HG02642 (cell line): ENCODE results near the gene MED22.
"Not testable (repeated sequence)": the region's sequence is repeated elsewhere in the genome, so short reads cannot be mapped to it uniquely, and the experiment has no call there.

Experiments
- ATAC-seq: cut with Tn5 transposase; IDR thresholded peaks from one replicate; pipeline ENCODE4 v1.9.1; 2021; ENCODE audit warnings: mild to moderate bottlenecking; ENCODE audit not compliant: unreplicated experiment, poor library complexity

The MED22 gene

GRCh38 chr9:133317551-133317950 is 30.4 kb downstream of the MED22 start:
- not testable (repeated sequence) for ATAC-seq

GRCh38 chr9:133315997-133316396 is 31.9 kb downstream of the MED22 start:
- ATAC-seq: no peak

DNA sequence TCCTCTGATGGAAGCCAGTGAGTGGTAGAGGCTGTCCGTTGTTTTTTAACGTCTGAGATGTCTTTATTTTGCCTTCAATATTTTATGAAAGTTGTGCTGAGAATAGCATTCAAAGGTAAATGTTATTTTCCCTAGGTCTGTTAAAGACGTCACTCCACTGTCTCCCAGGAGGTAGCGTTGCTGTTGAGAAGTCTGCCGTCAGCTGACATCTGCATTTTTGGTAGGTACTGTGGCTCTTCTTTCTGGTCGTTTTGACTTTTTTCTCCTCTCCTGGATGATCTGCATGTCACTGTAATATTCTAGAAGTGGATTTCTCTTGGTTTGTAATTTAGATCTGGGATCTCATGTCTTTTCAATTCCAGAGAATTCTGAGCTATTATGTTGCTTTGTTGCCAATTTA is 38.3 kb downstream of the MED22 start:
- ATAC-seq: no peak

DNA sequence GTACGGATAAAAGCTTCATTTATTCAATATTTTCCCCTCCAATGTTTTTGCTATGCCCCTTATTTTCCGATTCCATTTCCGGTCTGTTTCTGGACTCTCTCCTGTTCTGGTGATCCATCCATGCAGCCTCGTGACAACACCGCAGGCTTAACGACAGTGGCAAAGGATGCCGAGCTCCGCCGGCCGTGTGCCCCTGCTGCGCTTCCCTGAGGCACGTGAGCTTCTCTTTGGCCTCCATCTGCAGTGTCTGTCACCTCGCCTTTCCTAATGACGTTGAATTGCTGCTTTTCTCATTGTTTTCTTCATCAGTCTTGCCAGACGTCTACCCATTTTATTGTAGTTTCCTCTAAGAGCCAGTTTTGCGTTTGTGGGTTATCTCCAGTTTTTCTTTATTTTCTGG is 40.6 kb downstream of the MED22 start:
- ATAC-seq: no peak

GRCh38 chr9:133306242-133307204 is 41.4 kb downstream of the MED22 start:
- no peak for ATAC-seq

DNA sequence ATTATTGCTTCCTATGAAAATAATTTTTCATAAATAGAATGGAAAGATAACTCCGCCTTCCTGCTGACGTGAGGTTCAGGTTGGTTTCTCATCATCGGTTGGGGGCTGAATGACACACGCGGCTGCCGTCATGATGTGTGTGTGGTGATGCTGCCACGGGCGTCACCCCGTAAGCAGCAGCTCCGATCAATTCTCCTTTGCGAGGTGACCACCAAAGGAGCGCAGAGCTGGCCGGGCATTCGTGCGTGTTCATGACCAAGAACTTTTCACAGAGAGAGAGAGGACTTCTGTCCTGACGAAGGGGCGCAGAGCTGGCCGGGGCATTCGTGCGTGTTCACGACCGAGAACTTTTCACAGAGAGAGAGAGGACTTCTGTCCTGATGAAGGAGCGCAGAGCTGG is 42.2 kb downstream of the MED22 start:
- no peak for ATAC-seq

- ATAC-seq: no peak
Measured at GRCh38 chr9:133304477-133305377, 43.2 kb downstream of the MED22 start.

DNA sequence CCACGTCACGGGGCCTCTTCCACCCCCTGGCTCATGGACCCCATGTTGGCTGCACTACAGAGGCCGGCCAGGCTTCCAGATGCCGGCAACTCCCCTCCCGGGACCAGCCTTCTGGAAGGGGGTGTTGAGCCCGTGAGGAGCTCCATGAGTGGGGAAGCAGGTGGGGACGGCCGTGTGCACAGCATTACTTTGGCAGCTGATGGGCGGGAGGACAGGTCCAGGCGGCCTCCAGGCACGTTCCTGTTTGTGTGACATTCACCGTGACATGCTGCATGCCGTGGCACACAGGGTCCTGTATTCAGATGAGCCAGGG is 43.8 kb downstream of the MED22 start:
- ATAC-seq: no peak

GRCh38 chr9:133303266-133304157 is 44.4 kb downstream of the MED22 start:
- ATAC-seq: no peak

DNA sequence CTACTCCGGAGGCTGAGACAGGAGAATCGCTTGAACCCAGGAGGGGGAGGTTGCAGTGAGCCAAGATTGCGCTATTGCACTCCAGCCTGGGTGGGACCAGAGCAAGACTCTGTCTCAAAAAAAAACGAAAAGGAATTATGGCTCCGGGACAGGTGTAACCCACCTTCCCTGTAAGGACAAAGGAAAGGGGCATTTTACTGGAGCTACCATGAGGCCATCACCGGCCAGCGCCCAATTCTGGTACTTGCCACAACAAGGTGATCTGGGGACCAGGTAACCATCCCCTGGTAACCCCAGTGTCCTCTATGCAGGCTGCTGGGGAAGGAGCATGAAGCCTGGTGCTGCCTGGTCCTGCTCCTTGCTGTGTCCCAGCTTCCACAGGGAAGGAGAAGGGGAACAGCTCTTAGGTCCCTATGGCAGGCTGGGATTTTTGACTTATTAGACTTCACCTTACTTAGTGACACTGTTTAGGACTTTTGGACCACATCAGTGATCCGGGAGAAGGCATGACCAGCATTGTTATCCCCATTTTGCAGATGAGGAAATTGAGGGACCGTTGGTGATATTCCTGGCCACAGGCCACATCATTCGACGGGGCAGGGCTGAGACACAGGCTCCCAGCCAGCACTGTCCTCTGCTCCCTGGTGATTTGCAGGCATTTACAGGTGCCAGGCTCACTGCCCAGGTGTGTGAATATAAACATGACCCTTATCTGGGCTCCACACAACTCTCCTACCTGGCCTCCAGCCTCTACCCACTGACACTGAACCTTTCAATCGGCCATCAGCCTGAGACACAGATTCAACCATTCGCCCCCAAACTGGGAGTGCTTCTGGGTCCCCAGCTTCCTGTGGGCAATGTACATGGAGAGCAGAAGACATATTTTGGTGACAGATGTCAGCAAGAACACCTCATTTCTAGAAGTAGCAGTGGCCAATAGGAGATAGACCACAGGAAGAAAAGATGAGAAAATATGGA is 46.4 kb downstream of the MED22 start:
- ATAC-seq: no peak

DNA sequence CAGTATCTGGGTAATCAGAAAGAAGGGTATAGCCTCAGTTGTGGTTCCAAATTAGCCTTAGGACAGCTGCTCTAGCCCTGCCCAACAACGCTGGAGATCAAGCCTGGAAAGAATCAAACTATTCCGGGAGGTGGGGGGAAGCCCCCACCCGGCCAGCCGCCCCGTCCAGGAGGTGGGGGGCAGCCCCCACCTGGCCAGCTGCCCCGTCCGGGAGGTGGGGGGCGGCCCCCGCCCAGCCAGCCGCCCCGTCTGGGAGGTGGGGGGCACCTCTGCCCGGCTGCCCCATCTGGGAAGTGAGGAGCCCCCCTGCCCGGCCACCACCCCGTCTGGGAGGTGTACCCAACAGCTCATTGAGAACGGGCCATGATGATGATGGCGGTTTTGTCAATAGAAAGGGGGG is 47.9 kb downstream of the MED22 start:
- not testable (repeated sequence) for ATAC-seq

DNA sequence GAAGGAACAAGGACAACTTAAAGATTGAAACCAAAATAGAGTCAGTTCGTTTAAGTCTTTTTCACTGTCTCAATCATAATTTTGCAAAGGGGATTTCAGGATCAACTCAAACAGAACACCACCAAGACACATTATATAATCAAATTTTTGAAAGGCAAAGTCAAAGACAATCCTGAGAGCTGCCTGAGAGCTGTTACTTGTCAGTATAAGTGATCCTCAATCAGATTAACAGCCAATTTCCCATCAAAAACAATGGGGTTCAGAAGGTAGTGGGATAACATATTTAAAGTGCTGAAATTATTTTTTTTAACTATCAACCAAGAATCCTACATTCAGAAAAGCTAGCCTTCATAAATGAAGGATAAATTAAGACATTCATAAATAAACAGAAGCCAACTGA is 53.7 kb downstream of the MED22 start:
- no peak for ATAC-seq

GRCh38 chr9:133290751-133291302 is 57.1 kb downstream of the MED22 start:
- no peak for ATAC-seq
